Stimulated activated CD4-positive, alpha-beta T cell treated with anti-CD3 and anti-CD28 coated beads, Interleukin-12 subunit alpha, Interleukin-12 subunit beta, amount 100 ng/mL, for 24 hours (primary cell): ENCODE data around the gene SLC18A2.

Source experiments
- DNase-seq, 2 experiments: peaks; one replicate each; pipeline ENCODE4 v3.0.0-alpha.2; 2020; ENCODE audit warnings: low read depth in 2 of 2

Gene SLC18A2

GRCh38 chr10:117237401-117237991 is 3.4 kb upstream of the SLC18A2 start:
- no peak for DNase-seq

GRCh38 chr10:117239051-117239450 is 1.9 kb upstream of the SLC18A2 start:
- no peak for DNase-seq

DNA sequence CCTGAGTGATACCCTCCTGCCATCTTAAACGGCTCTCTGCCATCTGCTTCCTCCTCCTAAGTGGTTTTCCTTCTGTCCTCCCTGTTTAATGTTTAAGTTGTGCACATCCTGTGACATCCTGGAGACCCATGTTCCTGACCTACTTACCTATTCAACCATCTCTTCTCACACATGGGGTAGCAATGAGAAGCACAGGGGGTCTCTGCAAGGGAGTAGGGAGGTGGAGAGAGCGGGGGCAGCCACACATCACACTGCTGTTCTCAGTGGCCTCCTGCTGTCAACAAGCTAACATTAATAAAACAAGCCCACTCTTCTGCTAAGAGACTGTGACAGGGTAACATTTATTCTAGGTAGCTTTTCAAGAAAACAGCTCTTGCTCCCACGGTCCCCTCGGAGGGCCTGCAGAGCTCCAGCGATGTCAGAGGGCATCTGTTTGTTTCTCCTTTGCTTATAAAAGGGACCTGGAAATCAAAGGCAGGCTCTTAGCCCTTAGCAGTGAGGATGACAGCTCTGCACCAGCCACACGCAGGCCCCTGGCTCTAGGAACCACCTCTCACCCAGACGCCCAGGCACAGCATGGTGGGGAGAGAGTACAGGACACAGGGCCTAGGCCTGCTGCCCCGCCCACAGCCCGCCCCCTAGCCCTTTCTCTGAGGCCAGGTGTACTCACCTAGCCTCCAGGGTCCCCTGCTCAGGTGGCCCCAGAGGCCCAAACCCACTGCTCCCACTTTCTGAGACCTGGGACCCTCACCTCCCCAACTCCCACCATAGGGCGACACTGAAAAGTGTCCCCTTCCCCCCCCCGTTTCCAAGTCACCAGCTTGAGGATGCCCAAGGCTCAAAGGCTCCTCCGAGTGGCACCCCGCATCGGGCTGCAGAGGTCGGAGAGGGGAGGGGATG is 943 bp upstream of the SLC18A2 start:
- DNase-seq, result no peak

GRCh38 chr10:117241541-117242462 is 888 bp downstream of the SLC18A2 start:
- DNase-seq, result no peak

DNA sequence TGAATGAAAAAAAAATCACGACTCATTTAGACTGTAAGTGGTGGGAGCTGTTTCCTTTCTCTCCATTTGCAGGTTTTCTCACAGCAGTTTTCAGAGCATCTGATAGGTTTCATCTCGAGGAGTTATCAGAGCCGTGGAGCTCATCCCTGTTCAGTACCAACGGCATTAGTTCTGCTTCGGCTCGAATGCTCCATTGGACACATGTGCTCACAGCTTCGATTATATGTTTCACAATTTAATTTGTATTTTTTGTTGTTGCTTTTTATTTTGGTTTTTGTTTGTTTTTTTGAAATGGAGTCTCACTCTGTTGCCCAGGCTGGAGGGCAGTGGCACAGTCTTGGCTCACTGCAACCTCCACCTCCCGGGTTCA is 1.5 kb downstream of the SLC18A2 start:
- DNase-seq, result no peak

DNA sequence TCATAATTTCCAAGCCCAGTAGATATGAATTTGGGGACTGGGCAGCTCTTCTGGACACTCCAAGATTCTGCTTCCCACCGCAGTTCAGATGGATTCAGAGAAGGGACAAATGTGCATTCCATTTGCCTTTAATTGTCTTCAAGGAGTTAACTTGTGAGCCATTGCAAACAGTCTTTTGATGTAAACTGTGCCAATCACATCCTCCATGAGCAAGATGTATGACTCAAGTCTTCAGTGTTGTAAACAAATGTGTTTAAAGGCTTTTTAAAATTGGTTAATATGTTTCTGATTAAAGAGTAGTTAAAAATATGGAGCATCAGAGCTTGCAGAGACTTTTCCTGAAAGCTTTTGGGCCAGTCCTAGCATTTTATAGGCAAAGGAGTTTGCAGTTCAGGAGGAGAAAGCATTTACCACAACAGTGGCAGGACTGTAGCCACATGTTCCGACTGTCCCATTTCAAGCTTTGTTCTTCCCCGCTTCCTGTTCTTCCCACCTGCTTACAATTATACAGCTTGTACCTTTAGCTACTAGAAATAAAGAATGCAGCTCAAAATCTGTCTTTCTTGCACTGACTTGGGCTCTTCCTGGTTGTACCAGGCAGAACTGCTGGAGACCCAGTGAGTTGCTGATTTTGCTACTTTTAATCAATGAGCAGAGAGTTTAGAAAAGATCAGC is 6.2 kb downstream of the SLC18A2 start:
- DNase-seq, result no peak

GRCh38 chr10:117248750-117249465 is 8.0 kb downstream of the SLC18A2 start:
- no peak for DNase-seq

DNA sequence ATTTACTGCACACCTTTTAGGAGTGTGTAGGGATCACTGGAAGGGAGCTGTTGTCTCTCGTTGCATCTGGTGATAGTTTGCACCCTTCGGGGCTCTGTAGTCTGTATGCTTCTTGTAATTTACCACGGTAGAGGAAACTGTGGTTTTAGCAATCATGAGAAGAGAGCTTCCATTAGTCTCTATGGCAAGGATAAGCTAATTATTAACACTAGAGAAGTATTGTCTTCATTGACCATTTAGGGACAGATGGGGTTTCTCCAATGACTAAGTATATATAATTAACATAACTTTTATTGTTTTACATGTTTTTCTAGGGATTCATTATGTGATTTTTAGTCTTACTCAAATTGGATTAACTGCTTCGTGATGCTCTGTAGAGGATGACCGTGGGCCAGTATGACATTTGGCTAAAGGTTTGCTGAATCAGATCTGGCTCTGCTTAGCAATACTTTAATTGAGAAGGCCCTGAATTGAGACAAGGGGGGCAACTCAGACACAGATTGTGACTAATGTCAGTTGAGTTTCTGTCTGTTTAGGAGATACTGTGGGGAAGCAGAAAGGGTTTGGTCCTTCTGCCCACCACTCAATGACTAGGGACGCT is 8.7 kb downstream of the SLC18A2 start:
- no peak for DNase-seq

DNA sequence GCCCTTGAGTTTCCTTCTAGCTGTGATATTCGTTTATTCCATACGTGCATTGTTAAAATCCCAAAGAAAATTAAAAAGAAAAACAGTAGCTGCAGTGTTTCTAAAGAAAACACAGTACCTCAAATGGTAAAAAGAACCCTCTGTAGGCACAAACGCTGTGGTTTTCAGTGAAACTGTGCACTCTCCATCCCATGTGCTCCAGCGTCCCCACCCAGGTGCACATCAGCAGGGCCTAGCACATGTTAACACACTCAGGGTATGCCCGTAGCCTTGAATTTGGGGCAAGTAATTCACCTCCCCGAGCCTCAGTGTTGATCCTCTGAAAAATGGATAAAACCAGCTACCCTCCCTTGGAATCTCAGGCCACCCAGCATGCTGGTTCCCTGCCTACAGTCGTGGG is 9.5 kb downstream of the SLC18A2 start:
- no peak for DNase-seq

GRCh38 chr10:117253908-117254307 is 13.0 kb downstream of the SLC18A2 start:
- no peak for DNase-seq

DNA sequence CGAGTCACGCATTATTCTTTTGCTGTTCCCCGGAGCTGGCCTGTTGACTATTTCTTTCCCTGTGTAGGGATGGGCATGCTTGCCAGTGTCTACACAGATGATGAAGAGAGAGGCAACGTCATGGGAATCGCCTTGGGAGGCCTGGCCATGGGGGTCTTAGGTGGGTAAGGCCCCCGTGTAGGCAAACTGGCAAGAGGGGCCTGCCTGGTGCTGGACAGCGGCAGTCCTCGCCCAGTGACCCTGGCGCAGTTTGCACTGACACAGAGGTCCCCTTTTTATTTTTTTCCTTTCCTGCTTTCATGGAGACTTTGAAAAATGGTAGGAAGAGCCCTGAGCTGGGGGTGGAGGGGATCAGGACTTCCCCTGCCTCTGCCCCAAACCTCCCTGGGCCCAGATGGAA is 13.4 kb downstream of the SLC18A2 start:
- no peak for DNase-seq

DNA sequence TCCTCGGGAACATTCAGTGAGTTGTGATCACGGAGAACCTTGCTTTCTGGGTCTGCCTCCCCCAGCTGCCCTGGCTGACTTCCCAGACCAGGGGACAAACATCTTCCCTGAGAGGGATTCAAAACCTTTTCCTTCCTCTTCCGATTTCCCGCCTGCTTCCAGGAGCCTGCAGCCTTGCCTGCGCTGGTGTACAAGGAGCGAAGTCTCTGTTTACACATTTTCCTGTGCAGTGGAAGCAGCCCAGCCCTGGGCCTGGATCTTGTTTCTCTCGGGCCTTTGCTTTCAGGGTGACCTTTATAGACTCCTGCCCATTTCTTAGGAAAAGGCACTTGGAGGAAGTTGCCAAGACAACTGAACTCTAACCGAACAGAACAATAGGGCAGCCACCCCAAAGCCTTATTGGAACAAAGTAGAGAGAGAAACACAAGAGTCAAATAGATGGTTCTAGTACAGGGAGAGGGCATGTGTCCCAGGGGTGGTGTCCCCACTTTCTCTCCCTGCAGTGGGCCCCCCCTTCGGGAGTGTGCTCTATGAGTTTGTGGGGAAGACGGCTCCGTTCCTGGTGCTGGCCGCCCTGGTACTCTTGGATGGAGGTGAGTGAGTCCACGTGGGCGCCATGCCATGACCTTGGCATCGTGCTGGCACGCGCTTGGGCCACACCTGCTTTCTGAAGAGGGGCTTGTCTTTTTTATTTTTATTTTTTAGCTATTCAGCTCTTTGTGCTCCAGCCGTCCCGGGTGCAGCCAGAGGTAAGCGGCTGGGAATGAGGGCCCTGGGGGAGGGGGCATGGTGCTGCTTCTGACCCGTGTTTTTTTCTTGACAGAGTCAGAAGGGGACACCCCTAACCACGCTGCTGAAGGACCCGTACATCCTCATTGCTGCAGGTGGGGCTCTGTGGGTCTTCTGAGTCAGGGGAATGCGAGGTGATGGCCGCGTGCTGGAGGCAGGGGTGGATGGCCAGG is 14.1 kb downstream of the SLC18A2 start:
- no peak for DNase-seq

DNA sequence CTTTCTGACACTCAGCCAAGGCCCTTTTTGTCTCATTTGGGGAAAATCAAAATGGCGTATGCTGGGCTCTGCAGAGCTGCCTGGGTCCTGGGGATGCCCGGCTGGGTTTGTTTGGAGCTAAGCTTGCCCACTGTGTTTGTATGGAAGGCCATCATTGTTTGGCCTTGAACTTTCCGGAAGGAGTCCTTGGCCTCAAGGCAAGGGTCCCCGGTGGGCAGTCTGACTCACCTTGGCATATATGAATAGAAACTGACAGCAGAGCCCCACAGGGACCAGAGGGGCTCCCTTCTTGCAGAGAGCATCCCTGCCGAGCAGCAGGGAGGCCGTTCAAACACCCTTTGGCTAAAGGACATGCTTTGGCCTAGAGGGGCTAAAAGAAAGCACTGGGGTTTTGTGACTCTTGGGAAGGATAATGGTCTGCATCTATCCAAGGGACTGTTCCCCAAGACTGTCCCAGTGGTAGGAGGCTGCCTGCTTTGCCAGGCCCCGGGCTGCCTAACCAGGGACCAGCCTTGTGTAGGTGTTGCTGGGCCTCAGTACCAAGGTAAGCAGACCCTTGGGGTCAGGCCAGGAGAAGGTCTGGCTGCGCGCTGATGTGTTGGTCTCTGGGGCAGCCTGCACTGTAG is 15.0 kb downstream of the SLC18A2 start:
- DNase-seq, result no peak

- DNase-seq, result no peak
Measured at GRCh38 chr10:117256910-117257309, 16.0 kb downstream of the SLC18A2 start.

- no peak for DNase-seq
Measured at GRCh38 chr10:117257721-117258120, 16.8 kb downstream of the SLC18A2 start.

- no peak for DNase-seq
Measured at GRCh38 chr10:117259279-117259678, 18.4 kb downstream of the SLC18A2 start.

GRCh38 chr10:117260084-117260483 is 19.2 kb downstream of the SLC18A2 start:
- DNase-seq, result no peak

DNA sequence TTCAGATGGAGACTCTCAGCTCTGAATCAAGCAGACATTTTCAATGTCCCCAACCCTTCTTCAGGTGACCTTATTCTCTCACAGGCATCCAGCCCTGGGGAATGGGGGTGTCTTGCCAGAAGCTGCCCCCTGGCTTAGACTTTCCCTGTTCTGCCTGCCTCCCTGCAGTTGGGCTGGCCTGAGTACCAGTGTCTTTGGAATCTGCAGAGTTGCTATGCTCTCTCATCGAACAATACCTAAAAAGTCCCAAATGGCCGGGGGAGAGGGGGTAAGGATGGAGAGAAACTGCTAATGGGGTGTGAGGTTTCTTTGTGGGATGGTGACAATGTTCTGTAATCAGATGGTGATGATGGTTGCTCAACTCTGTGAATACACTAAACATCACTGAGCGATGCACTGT is 20.6 kb downstream of the SLC18A2 start:
- no peak for DNase-seq

DNA sequence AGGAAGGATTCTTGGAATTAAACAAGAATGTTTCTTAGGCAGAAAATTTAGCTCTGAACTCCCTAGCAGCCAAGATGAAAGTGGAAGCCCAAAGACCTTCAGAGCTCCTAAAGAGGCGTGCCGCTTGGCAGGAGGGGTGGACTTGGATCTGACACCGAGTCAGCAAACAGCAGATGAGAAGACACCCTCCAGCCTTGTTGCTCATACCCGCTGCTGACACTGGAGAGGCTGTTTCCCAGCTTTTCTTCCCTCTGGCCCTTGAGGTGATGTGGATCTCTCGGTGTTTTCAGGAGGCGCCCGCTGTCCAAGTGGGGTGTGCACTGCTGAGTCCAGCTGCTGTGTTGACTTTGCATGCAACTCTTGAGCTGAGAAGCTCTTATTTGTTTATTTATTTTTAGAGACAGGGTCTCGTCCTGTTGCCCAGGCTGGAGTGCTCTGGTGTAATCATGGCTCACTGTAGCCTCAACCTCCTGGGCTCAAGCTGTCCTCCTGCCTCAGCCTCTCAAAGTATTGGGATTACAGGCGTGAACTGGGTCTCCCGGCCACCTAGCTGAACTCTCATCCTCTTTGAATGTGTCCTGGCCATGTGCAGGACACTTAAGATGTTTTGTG is 21.5 kb downstream of the SLC18A2 start:
- no peak for DNase-seq
